Measurements from ENCODE around the gene GART. TPM values are rescaled to one million over a fixed set of nuclear protein-coding genes. Genes with fewer than 3 reads are reported as not detected.

The GART gene
- total RNA-seq, 2 donors from 2014 or later, result 52.7 to 100 TPM

DNA sequence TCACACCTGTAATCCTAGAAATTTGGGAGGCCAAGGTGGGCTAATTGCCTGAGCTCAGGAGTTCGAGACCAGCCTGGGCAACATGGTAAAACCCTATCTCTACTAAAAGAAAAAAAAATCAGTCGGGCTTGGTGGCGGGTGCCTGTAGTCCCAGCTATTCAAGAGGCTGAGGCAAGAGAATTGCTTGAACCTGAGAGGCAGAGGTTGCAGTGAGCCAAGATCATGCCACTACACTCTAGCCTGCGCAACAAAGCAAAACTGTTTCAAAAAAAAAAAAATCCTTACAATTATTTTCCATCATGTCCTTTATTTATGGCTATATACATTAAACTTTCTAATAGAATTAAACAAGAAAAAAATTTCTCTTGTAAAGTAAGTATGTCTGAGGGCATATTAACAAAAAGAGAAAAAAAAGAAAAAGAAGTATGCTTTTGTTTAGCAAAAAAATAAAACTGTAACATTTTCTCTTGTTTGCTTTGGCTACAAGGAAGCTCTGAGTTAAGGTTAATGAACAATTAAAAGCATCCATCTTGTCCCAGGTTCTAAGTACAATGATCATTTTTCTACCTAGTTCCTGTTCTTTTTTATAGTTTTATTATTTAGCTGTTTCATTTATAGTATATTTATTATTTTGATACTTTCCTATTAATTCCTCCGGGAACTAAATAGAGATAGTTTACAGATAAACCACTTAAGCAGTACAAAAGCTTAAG, 80.2 kb downstream of the GART start:
- intact Hi-C loops (cut with DNase I), result no loop called here
- Histone ChIP-seq H3K27me3 (no peaks in the 10 kb centered on the region), H3K4me1 (peaks cover 5% of the 10 kb centered on the region), H3K9ac (ENCODE audit: low read depth in 2 of 2, low read length in 2 of 2) (no peak overlapping the region), H3K9me3 (no peaks in the 10 kb centered on the region), H3K36me3 (no peaks in the 10 kb centered on the region), H3K4me3 (no peak overlapping the region), H3K27ac (no peak overlapping the region)
- TF ChIP-seq, protein P1, sequence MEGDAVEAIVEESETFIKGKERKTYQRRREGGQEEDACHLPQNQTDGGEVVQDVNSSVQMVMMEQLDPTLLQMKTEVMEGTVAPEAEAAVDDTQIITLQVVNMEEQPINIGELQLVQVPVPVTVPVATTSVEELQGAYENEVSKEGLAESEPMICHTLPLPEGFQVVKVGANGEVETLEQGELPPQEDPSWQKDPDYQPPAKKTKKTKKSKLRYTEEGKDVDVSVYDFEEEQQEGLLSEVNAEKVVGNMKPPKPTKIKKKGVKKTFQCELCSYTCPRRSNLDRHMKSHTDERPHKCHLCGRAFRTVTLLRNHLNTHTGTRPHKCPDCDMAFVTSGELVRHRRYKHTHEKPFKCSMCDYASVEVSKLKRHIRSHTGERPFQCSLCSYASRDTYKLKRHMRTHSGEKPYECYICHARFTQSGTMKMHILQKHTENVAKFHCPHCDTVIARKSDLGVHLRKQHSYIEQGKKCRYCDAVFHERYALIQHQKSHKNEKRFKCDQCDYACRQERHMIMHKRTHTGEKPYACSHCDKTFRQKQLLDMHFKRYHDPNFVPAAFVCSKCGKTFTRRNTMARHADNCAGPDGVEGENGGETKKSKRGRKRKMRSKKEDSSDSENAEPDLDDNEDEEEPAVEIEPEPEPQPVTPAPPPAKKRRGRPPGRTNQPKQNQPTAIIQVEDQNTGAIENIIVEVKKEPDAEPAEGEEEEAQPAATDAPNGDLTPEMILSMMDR (IDR thresholded peaks at IDR 0.05), result no peak
- DNase-seq, result no peak

- peaks cover 5% of the 10 kb centered on the region for H3K4me1 ChIP-seq
- H3K9me3 ChIP-seq, result no peaks in the 10 kb centered on the region
- intact Hi-C loops (cut with DNase I), result no loop called here
- DNase-seq, result no peak
- TF ChIP-seq, protein P1 (IDR thresholded peaks at IDR 0.05), result no peak
- no peak overlapping the region for H3K9ac ChIP-seq (ENCODE audit: low read depth in 2 of 2, low read length in 2 of 2)
- no peaks in the 10 kb centered on the region for H3K27me3 ChIP-seq
- no peak overlapping the region for H3K4me3 ChIP-seq
- H3K36me3 ChIP-seq, result peaks cover 6% of the 10 kb centered on the region
- H3K27ac ChIP-seq, result no peak overlapping the region
Measured at GRCh38 chr21:33458861-33459260, 83.1 kb downstream of the GART start.

- Histone ChIP-seq H3K9me3 (no peaks in the 10 kb centered on the region), H3K9ac (ENCODE audit: low read depth in 2 of 2, low read length in 2 of 2) (no peak overlapping the region), H3K36me3 (peaks cover 6% of the 10 kb centered on the region), H3K27ac (no peak overlapping the region), H3K4me3 (no peak overlapping the region), H3K4me1 (no peaks in the 10 kb centered on the region), H3K27me3 (no peaks in the 10 kb centered on the region)
- TF ChIP-seq, protein P1 (IDR thresholded peaks at IDR 0.05), result no peak
- intact Hi-C loops (cut with DNase I), result no loop called here
- no peak for DNase-seq
Measured at GRCh38 chr21:33455686-33456446, 86.1 kb downstream of the GART start.

Other genes with a start within 250 kb of the GART start
- 10 to 100 TPM; 32.3 to 62.2 TPM for gene IFNAR1, start 217.1 kb downstream of the GART start, total RNA-seq
- 100 to 1,000 TPM in 1 of 2 donors, 10 to 100 TPM in 1; 53.7 to 128 TPM for gene IFNGR2, start 138.7 kb downstream of the GART start, total RNA-seq
- 10 to 100 TPM; 29.0 to 50.1 TPM for gene TMEM50B, start 62.1 kb downstream of the GART start, total RNA-seq
- gene DNAJC28, start 50.4 kb downstream of the GART start, total RNA-seq, result 1 to 10 TPM; 1.2 to 2.8 TPM
- gene SON, start 921 bp upstream of the GART start, total RNA-seq, result 100 to 1,000 TPM; 190 to 213 TPM
- gene DONSON, start 46.6 kb upstream of the GART start, total RNA-seq, result 10 to 100 TPM in 1 of 2 donors, 1 to 10 TPM in 1; 7.7 to 21.7 TPM
- 10 to 100 TPM; 31.5 to 36.0 TPM for gene CRYZL1, start 99.6 kb upstream of the GART start, total RNA-seq
- gene ITSN1, start 100.4 kb upstream of the GART start, total RNA-seq, result 10 to 100 TPM; 22.4 to 28.3 TPM